Suprapubic skin (tissue), 3 donors: Measurements from ENCODE around the gene POR.
"Not testable (repeated sequence)": the region's sequence is repeated elsewhere in the genome, so short reads cannot be mapped to it uniquely, and the experiment has no call there.

Experiments used
- CTCF ChIP-seq, 2 donors: fragments of 200-600 bp in 1 of 2; fragments of 450-650 bp in 1 of 2; sonication (generic) in 1 of 2; IDR thresholded peaks; one replicate each; pipeline ENCODE4 v1.5.1; 2016 to 2019; ENCODE audit warnings: antibody characterized with exemption in 2 of 2, mild to moderate bottlenecking in 1 of 2, moderate library complexity in 1 of 2
- POLR2A ChIP-seq, 2 donors: fragments of 450-650 bp; IDR thresholded peaks; one replicate each; pipeline ENCODE4 v1.6.1; 2017; ENCODE audit warnings: antibody characterized with exemption in 2 of 2, mild to moderate bottlenecking in 2 of 2, moderate library complexity in 2 of 2

GRCh38 chr7:76018520-76018919 is 103.6 kb downstream of the POR start:
- not testable (repeated sequence) for TF ChIP-seq POLR2A, CTCF (IDR thresholded peaks at IDR 0.05)
